ENCODE results near the gene PKIG.

PKIG gene

GRCh38 chr20:44658810-44659209, 76.4 kb downstream of the PKIG start:
- H3K79me2 ChIP-seq (ENCODE audit: insufficient read depth, low read length) = no peaks in the 10 kb centered on the region
- TF ChIP-seq EZH2phosphoT487 (IDR thresholded peaks at IDR 0.05; ENCODE audit: borderline replicate concordance) (no peak), CTCF (conservative IDR thresholded peaks at IDR 0.05; ENCODE audit: low read length) (no peak)

GRCh38 chr20:44659931-44660330, 77.6 kb downstream of the PKIG start:
- H3K9me3 ChIP-seq (ENCODE audit: insufficient read depth, low read depth, low read length) = no peaks in the 10 kb centered on the region
- H3K9ac ChIP-seq (ENCODE audit: low read depth, low read length, poor library complexity, severe bottlenecking) = no peak overlapping the region
- no peak overlapping the region for H3K4me2 ChIP-seq (ENCODE audit: low read depth, low read length, poor library complexity, severe bottlenecking)
- no peaks in the 10 kb centered on the region for H3K36me3 ChIP-seq (ENCODE audit: insufficient read depth, low read length)
- H3K79me2 ChIP-seq (ENCODE audit: insufficient read depth, low read length) = no peaks in the 10 kb centered on the region
- no peaks in the 10 kb centered on the region for H3K27me3 ChIP-seq (ENCODE audit: insufficient read depth, low read length, poor library complexity, severe bottlenecking)
- no peak overlapping the region for H3K4me3 ChIP-seq (ENCODE audit: low read length, poor library complexity, severe bottlenecking)
- H3K9me2 ChIP-seq (replicated peaks; ENCODE audit: low read depth, low read length) = no peaks in the 10 kb centered on the region
- H3K4me1 ChIP-seq (ENCODE audit: insufficient read depth, low read length, poor library complexity, severe bottlenecking) = peaks cover 7% of the 10 kb centered on the region
- TF ChIP-seq CTCF (conservative IDR thresholded peaks at IDR 0.05; ENCODE audit: low read length) = no peak
- TF ChIP-seq EZH2phosphoT487 (IDR thresholded peaks at IDR 0.05; ENCODE audit: borderline replicate concordance) = no peak
- H2AFZ ChIP-seq (ENCODE audit: low read length) = no peak overlapping the region
- no peaks in the 10 kb centered on the region for H3F3A ChIP-seq (ENCODE audit: low read depth)
- H4K20me1 ChIP-seq (ENCODE audit: insufficient read depth, low read length, poor library complexity, severe bottlenecking) = no peaks in the 10 kb centered on the region

More at GRCh38 chr20:44658810-44659209, 76.4 kb downstream of the PKIG start:
- Histone ChIP-seq H4K20me1 (ENCODE audit: insufficient read depth, low read length, poor library complexity, severe bottlenecking) (no peaks in the 10 kb centered on the region), H3F3A (ENCODE audit: low read depth) (no peaks in the 10 kb centered on the region), H3K9me2 (replicated peaks; ENCODE audit: low read depth, low read length) (no peaks in the 10 kb centered on the region), H3K4me2 (ENCODE audit: low read depth, low read length, poor library complexity, severe bottlenecking) (no peak overlapping the region), H3K36me3 (ENCODE audit: insufficient read depth, low read length) (no peaks in the 10 kb centered on the region), H2AFZ (ENCODE audit: low read length) (no peak overlapping the region), H3K4me3 (ENCODE audit: low read length, poor library complexity, severe bottlenecking) (no peak overlapping the region), H3K4me1 (ENCODE audit: insufficient read depth, low read length, poor library complexity, severe bottlenecking) (peaks cover 7% of the 10 kb centered on the region), H3K9me3 (ENCODE audit: insufficient read depth, low read depth, low read length) (no peaks in the 10 kb centered on the region), H3K9ac (ENCODE audit: low read depth, low read length, poor library complexity, severe bottlenecking) (no peak overlapping the region), H3K27me3 (ENCODE audit: insufficient read depth, low read length, poor library complexity, severe bottlenecking) (no peaks in the 10 kb centered on the region)

- Histone ChIP-seq H2AFZ (ENCODE audit: low read length) (no peak overlapping the region), H3K79me2 (ENCODE audit: insufficient read depth, low read length) (no peaks in the 10 kb centered on the region), H3K36me3 (ENCODE audit: insufficient read depth, low read length) (no peaks in the 10 kb centered on the region), H3K9me3 (ENCODE audit: insufficient read depth, low read depth, low read length) (no peaks in the 10 kb centered on the region), H3F3A (ENCODE audit: low read depth) (no peaks in the 10 kb centered on the region), H3K4me1 (ENCODE audit: insufficient read depth, low read length, poor library complexity, severe bottlenecking) (peaks cover 7% of the 10 kb centered on the region), H3K4me3 (ENCODE audit: low read length, poor library complexity, severe bottlenecking) (no peak overlapping the region), H3K27me3 (ENCODE audit: insufficient read depth, low read length, poor library complexity, severe bottlenecking) (no peaks in the 10 kb centered on the region), H3K9me2 (replicated peaks; ENCODE audit: low read depth, low read length) (no peaks in the 10 kb centered on the region), H4K20me1 (ENCODE audit: insufficient read depth, low read length, poor library complexity, severe bottlenecking) (no peaks in the 10 kb centered on the region), H3K4me2 (ENCODE audit: low read depth, low read length, poor library complexity, severe bottlenecking) (no peak overlapping the region), H3K9ac (ENCODE audit: low read depth, low read length, poor library complexity, severe bottlenecking) (no peak overlapping the region)
- TF ChIP-seq CTCF (conservative IDR thresholded peaks at IDR 0.05; ENCODE audit: low read length) = no peak
- no peak for TF ChIP-seq EZH2phosphoT487 (IDR thresholded peaks at IDR 0.05; ENCODE audit: borderline replicate concordance)
Measured at GRCh38 chr20:44660581-44660980, 78.2 kb downstream of the PKIG start.

Data from Loucy (cell line).